PFSK-1 (cell line): Measurements from ENCODE around the gene SCAP. TPM values are rescaled to one million over a fixed set of nuclear protein-coding genes. Genes with fewer than 3 reads are reported as not detected.

Experiments
- FOXP2 ChIP-seq: optimal IDR thresholded peaks from 2 replicates; pipeline ENCODE3; 2011; ENCODE audit warnings: borderline replicate concordance, control low read depth, inconsistent platforms; ENCODE audit not compliant: insufficient read depth; ENCODE audit errors: extremely low read length, extremely low read depth
- POLR2AphosphoS5 ChIP-seq: IDR thresholded peaks from 2 replicates; pipeline ENCODE4 v1.6.1; 2012; ENCODE audit warnings: low read depth, mild to moderate bottlenecking, control low read depth, low read length, moderate library complexity
- SIN3A ChIP-seq: IDR thresholded peaks from 2 replicates; pipeline ENCODE4 v1.6.1; 2012; ENCODE audit warnings: mild to moderate bottlenecking, low read length, moderate library complexity, borderline replicate concordance; ENCODE audit not compliant: insufficient read depth
- TAF1 ChIP-seq: IDR thresholded peaks from 2 replicates; pipeline ENCODE4 v1.6.1; 2012; ENCODE audit warnings: low read length, control low read depth, borderline replicate concordance; ENCODE audit not compliant: insufficient read depth
- polyA plus RNA-seq: library from polyadenylated mRNA; unstranded; fragments of >200 nt; gene quantifications from one replicate; pipeline ENCODE4 v1.2.1, GENCODE V29; 2012; ENCODE audit warnings: low read depth, missing spikeins; ENCODE audit not compliant: insufficient read length
- TF ChIP-seq, protein P1 (sequence below), 2 experiments: IDR thresholded peaks; 2 replicates each; pipeline versions ENCODE4 v1.6.1 to v1.8.0; 2011 to 2012; ENCODE audit warnings: low read depth in 2 of 2, low read length in 2 of 2, control low read depth in 1 of 2, inconsistent platforms in 1 of 2, mild to moderate bottlenecking in 1 of 2, moderate library complexity in 1 of 2; ENCODE audit not compliant: insufficient read depth in 1 of 2

SCAP gene
- polyA plus RNA-seq: 54.0 TPM

DNA sequence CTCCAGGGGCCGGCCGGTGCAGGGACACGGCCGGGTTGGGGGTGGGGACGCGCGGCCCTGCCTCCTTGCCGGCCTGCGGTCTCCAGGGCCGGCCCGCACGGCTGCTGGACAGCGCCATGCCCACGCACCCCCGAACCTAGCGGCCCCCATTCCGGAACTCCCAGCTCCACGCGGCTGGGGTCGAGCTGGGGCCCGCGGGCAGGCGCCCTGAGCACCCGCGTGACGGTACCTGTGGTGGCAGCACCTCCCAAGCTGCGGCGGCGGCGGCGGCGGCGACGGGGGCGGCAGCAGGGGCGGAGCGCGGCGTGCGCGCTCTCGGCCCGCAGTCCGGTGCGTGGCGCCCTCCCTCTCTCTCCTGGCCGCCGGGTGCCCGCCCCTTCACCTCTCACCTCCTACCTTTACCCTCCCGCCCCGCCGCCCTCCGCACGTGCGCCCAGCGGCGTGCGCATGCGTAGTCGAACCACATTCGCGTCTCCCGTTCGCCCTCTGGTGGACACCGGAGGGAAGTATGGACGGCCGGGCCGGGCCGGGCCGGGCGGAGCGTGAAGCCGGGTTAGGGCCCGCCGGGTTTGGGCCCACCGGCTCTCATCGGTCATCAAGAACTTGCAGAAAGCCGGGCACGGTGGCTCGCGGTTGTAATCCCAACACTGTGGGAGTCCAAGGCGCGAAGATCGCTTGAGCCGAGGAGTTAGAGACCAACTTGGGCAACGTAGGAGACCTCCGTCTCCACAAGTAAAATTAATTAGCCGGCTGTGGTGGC is at the start of gene SCAP:
Gene SCAP, minus strand, starts transcription at position 372 of the 760 bp plus-strand sequence. CDS start 32,948 bp downstream, outside the sequence.
- TF ChIP-seq FOXP2: peak; percentile 18
- TF ChIP-seq POLR2AphosphoS5: no peak
- TF ChIP-seq, protein P1, sequence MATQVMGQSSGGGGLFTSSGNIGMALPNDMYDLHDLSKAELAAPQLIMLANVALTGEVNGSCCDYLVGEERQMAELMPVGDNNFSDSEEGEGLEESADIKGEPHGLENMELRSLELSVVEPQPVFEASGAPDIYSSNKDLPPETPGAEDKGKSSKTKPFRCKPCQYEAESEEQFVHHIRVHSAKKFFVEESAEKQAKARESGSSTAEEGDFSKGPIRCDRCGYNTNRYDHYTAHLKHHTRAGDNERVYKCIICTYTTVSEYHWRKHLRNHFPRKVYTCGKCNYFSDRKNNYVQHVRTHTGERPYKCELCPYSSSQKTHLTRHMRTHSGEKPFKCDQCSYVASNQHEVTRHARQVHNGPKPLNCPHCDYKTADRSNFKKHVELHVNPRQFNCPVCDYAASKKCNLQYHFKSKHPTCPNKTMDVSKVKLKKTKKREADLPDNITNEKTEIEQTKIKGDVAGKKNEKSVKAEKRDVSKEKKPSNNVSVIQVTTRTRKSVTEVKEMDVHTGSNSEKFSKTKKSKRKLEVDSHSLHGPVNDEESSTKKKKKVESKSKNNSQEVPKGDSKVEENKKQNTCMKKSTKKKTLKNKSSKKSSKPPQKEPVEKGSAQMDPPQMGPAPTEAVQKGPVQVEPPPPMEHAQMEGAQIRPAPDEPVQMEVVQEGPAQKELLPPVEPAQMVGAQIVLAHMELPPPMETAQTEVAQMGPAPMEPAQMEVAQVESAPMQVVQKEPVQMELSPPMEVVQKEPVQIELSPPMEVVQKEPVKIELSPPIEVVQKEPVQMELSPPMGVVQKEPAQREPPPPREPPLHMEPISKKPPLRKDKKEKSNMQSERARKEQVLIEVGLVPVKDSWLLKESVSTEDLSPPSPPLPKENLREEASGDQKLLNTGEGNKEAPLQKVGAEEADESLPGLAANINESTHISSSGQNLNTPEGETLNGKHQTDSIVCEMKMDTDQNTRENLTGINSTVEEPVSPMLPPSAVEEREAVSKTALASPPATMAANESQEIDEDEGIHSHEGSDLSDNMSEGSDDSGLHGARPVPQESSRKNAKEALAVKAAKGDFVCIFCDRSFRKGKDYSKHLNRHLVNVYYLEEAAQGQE (IDR thresholded peaks at IDR 0.05; ENCODE audit: insufficient read depth in 1 of 2, low read depth in 2 of 2, low read length in 2 of 2): peak; percentile 74 to 87
- TF ChIP-seq SIN3A: 0 out of 2 replicates have a peak, but pooled peaks have one; percentile 45
- TF ChIP-seq TAF1: no peak

DNA sequence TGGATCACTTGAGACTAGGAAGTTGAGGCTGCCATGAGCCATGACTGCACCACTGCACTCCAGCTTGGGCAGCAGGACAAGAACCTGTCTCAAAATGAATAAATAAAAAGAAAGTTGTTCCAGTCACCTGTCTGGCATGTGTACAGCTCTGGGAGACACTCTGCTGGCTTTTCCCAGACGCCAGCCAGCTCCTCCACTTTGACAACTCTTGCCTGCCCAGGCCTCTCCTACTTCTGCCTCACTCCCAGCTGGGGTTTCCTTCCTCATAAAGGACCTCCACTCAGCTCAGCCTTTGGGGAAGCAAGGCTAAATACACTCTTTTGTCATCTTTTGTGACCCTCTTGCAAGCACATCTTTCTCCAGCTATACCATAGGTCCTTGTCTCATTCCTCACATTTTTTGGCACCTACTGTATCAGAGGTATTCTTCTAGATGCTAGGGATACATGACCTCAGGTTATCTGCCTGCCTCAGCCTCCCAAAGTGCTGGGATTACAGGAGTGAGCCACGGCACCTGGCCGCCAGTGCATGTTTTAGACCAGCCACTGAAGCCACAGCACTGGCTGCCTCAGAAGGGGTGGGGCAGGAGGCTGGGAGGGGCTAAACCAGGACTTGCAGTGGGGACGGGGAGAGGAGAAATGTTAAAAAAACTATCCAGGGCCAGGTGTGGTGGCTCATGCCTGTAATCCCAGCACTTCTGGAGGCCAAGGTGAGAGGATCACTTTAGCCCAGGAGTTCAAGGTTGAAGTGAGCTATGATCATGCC is 47.8 kb upstream of the SCAP start:
- TF ChIP-seq TAF1 (no peak), SIN3A (no peak), FOXP2 (no peak), POLR2AphosphoS5 (no peak)
- TF ChIP-seq, protein P1 (IDR thresholded peaks at IDR 0.05; ENCODE audit: insufficient read depth in 1 of 2, low read depth in 2 of 2, low read length in 2 of 2): no peak

DNA sequence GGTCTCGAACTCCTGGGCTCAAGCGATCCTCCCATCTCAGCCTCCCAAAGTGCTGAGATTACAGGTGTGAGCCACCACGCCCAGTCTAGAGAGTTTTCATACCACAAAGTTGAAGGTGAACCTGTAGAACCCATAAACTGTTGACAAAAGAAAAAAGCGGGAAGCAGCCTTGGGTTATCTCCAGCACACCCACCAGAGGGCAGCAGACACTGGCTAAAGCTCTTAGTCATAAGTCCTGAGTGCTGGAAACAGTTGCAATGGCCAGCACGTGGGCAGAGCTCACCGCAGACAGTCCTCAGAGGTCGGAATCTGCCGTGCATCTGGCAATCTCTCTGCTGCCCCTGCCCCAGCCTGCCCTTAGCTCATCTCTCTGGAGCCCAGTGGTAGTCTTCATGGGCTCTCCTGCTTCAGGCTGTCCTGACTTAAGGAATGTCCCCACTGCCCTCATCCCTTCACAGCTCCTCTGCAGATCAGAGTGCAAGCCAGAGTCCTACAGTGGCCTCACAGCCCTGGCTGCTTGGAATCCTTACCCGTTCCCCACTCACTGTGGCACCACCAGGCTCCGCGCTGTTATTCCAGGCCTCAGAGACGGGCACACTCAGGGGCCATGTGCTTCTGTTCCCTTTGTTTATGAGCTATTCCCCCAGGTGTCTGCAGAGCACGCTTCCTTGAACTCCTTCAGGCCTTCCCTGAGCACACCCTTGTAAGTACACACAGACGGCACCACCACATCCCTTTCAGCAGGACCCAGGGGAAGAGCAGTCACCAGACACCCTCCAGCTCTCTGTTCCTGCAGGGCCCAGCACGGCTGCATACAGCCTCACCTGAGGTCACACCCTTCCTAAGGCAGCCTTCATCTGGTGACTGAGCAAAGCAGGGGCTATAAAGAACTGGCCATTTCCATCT is 46.6 kb upstream of the SCAP start:
- TF ChIP-seq SIN3A (no peak), FOXP2 (peak; percentile 28), POLR2AphosphoS5 (no peak)

DNA sequence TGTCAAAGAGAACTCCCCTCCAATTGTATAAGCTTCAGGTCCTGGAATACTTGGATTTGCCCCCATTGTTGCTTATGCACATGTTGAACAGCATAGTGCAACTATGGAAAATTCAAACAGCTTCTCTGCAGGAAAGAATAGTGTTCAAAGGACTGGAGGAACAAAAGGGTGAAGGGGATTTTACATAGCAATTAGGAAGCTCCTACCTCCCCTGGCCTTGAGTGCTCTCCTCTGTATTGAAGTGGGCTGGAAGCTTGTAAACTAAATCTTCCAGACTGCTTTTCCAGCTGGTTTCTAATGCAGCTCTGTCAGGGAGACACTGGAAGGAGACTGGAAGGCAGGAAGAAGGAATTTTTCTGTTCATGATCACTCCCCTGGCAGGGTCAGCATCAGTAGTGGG is 45.0 kb upstream of the SCAP start:
- TF ChIP-seq SIN3A (no peak), FOXP2 (no peak), POLR2AphosphoS5 (no peak), TAF1 (no peak)
- TF ChIP-seq, protein P1 (IDR thresholded peaks at IDR 0.05; ENCODE audit: insufficient read depth in 1 of 2, low read depth in 2 of 2, low read length in 2 of 2): no peak

DNA sequence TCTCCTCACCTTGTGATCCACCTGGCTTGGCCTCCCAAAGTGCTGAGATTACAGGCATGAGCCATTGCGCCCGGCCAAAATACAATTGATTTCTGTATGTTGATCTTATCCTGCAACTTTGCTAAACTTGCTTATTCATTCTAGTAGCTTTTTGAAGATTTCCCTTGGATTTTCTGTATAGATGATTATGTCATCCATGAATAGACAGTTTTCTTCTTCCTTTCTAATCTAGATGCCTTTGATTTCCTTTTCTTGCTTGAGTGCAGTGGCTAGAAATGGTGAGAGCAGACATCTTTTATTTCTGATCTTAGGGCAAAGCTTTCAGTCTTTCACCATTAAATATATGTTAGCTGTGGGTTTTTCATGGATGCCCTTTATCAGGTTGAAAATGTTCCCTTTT is 42.2 kb upstream of the SCAP start:
- TF ChIP-seq FOXP2: no peak
- no peak for TF ChIP-seq SIN3A
- TF ChIP-seq TAF1: no peak
- TF ChIP-seq, protein P1 (IDR thresholded peaks at IDR 0.05; ENCODE audit: insufficient read depth in 1 of 2, low read depth in 2 of 2, low read length in 2 of 2): no peak
- TF ChIP-seq POLR2AphosphoS5: no peak
